ENCODE data around the gene SERTAD4.

The SERTAD4 gene

GRCh38 chr1:210250998-210251679, 18.5 kb downstream of the SERTAD4 start:
- no peak overlapping the region for H3K27ac Mint-ChIP-seq
- H3K4me1 Mint-ChIP-seq, result peaks cover 20% of the 10 kb centered on the region
- TF ChIP-seq CTCF (IDR thresholded peaks at IDR 0.05), result no peak
- H3K9me3 Mint-ChIP-seq, result no peaks in the 10 kb centered on the region
- DNase-seq, result peak; percentile 67
- H3K36me3 Mint-ChIP-seq (ENCODE audit: low read depth), result no peaks in the 10 kb centered on the region
- H3K4me3 Mint-ChIP-seq, result peak overlapping the region; percentile 87
- H3K27me3 Mint-ChIP-seq (ENCODE audit: low read depth, poor library complexity), result peaks cover 74% of the 10 kb centered on the region

GRCh38 chr1:210251680-210252490, 19.3 kb downstream of the SERTAD4 start:
- TF ChIP-seq CTCF (IDR thresholded peaks at IDR 0.05), result no peak
- peak; percentile 30 for DNase-seq
- peaks cover 70% of the 10 kb centered on the region for H3K27me3 Mint-ChIP-seq (ENCODE audit: low read depth, poor library complexity)

GRCh38 chr1:210252621-210253051, 20.0 kb downstream of the SERTAD4 start:
- TF ChIP-seq CTCF (IDR thresholded peaks at IDR 0.05), result no peak
- Mint-ChIP-seq H3K4me1 (peaks cover 24% of the 10 kb centered on the region), H3K27ac (no peak overlapping the region), H3K36me3 (ENCODE audit: low read depth) (no peaks in the 10 kb centered on the region), H3K4me3 (peak overlapping the region; percentile 85), H3K9me3 (no peaks in the 10 kb centered on the region), H3K27me3 (ENCODE audit: low read depth, poor library complexity) (peaks cover 64% of the 10 kb centered on the region)
- peak; percentile 72 for DNase-seq

More at GRCh38 chr1:210251680-210252490, 19.3 kb downstream of the SERTAD4 start:
- Mint-ChIP-seq H3K4me3 (peak overlapping the region; percentile 85), H3K9me3 (no peaks in the 10 kb centered on the region), H3K36me3 (ENCODE audit: low read depth) (no peaks in the 10 kb centered on the region), H3K27ac (no peak overlapping the region), H3K4me1 (peaks cover 20% of the 10 kb centered on the region)

GRCh38 chr1:210254298-210254697, 21.7 kb downstream of the SERTAD4 start:
- TF ChIP-seq CTCF (IDR thresholded peaks at IDR 0.05), result no peak
- Mint-ChIP-seq H3K27ac (no peak overlapping the region), H3K4me1 (peaks cover 33% of the 10 kb centered on the region), H3K36me3 (ENCODE audit: low read depth) (no peaks in the 10 kb centered on the region), H3K27me3 (ENCODE audit: low read depth, poor library complexity) (peaks cover 64% of the 10 kb centered on the region), H3K9me3 (no peaks in the 10 kb centered on the region), H3K4me3 (no peak overlapping the region)
- no peak for DNase-seq

GRCh38 chr1:210257698-210258529, 25.3 kb downstream of the SERTAD4 start:
- Mint-ChIP-seq H3K27ac (no peak overlapping the region), H3K36me3 (ENCODE audit: low read depth) (no peaks in the 10 kb centered on the region), H3K27me3 (ENCODE audit: low read depth, poor library complexity) (peaks cover 35% of the 10 kb centered on the region), H3K4me1 (peaks cover 19% of the 10 kb centered on the region), H3K4me3 (no peak overlapping the region), H3K9me3 (no peaks in the 10 kb centered on the region)
- DNase-seq, result no peak
- no peak for TF ChIP-seq CTCF (IDR thresholded peaks at IDR 0.05)
